Stimulated activated CD4-positive, alpha-beta T cell treated with anti-CD3 and anti-CD28 coated beads, TNF-alpha, amount 100 ng/mL, for 4 hours (primary cell): Measurements from ENCODE around the gene PLN.

Experiments used
- DNase-seq, 3 experiments: peaks; one replicate each; pipeline ENCODE4 v3.0.0-alpha.2; 2020; ENCODE audit warnings: low read depth in 3 of 3

The PLN gene

GRCh38 chr6:118580585-118581419 is 32.7 kb downstream of the PLN start:
- DNase-seq, result no peak

GRCh38 chr6:118581489-118581959 is 33.4 kb downstream of the PLN start:
- DNase-seq, result no peak

GRCh38 chr6:118584911-118585310 is 36.8 kb downstream of the PLN start:
- DNase-seq, result no peak

- no peak for DNase-seq
Measured at GRCh38 chr6:118586746-118587485, 38.8 kb downstream of the PLN start.

GRCh38 chr6:118588626-118589025 is 40.5 kb downstream of the PLN start:
- no peak for DNase-seq

- DNase-seq, result no peak
Measured at GRCh38 chr6:118589186-118589585, 41.1 kb downstream of the PLN start.

- no peak for DNase-seq
Measured at GRCh38 chr6:118589649-118590365, 41.7 kb downstream of the PLN start.

GRCh38 chr6:118591897-118592296 is 43.8 kb downstream of the PLN start:
- no peak for DNase-seq

GRCh38 chr6:118594877-118595276 is 46.8 kb downstream of the PLN start:
- DNase-seq, result no peak

- DNase-seq, result no peak
Measured at GRCh38 chr6:118596774-118597320, 48.8 kb downstream of the PLN start.

GRCh38 chr6:118597636-118598035 is 49.5 kb downstream of the PLN start:
- no peak for DNase-seq

GRCh38 chr6:118598324-118598723 is 50.2 kb downstream of the PLN start:
- DNase-seq, result no peak

- no peak for DNase-seq
Measured at GRCh38 chr6:118602300-118602699, 54.2 kb downstream of the PLN start.

GRCh38 chr6:118603372-118603771 is 55.3 kb downstream of the PLN start:
- no peak for DNase-seq

GRCh38 chr6:118606268-118606667 is 58.2 kb downstream of the PLN start:
- DNase-seq, result no peak

- DNase-seq, result no peak
Measured at GRCh38 chr6:118606858-118607257, 58.8 kb downstream of the PLN start.
